Measurements from ENCODE around the gene TFF3. TPM values are rescaled to one million over a fixed set of nuclear protein-coding genes. Genes with fewer than 3 reads are reported as not detected.

The TFF3 gene
- total and polyA plus RNA-seq, 2 experiments from 2014 or later = 1.2 to 3.3 TPM

DNA sequence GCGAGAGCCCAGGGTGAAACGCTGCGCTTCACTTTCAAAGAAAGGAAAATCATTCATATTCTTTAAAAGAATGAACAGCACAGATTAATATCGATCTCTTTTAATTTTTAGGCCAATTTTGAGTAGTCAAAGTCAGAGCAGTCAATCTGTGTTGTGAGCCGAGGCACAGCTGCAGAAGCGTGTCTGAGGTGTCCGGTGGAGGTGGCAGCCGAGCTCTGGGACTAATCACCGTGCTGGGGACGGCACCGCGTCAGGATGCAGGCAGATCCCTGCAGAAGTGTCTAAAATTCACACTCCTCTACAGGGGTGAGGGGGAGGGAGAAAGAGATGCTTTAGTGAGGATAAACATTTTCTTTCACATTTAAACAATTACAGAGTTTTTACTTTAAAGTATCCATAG is 47.0 kb upstream of the TFF3 start:
- Mint-ChIP-seq H3K9me3 (peaks cover 18% of the 10 kb centered on the region), H3K27me3 (ENCODE audit: insufficient read depth, low read depth, poor library complexity) (peaks cover 7% of the 10 kb centered on the region), H3K4me1 (peaks cover 6% of the 10 kb centered on the region; the same call in 2 of the 3 replicates), H3K36me3 (ENCODE audit: low read depth) (peaks cover 6% of the 10 kb centered on the region), H3K27ac (no peak overlapping the region), H3K4me3 (no peak overlapping the region)
- no peaks in the 10 kb centered on the region for H3F3A ChIP-seq (replicated peaks; ENCODE audit: low read depth)
- no peaks in the 10 kb centered on the region for H3K27me3 ChIP-seq (ENCODE audit: insufficient read depth)
- H3K4me1 ChIP-seq (ENCODE audit: insufficient read depth) = no peaks in the 10 kb centered on the region
- no peak overlapping the region for H3K27ac ChIP-seq (ENCODE audit: low read depth)
- no peak overlapping the region for H3K4me2 ChIP-seq
- no peaks in the 10 kb centered on the region for H3K79me2 ChIP-seq (replicated peaks; ENCODE audit: insufficient read depth)
- no peaks in the 10 kb centered on the region for H3K9me2 ChIP-seq (ENCODE audit: insufficient read depth)
- no peaks in the 10 kb centered on the region for H3K36me3 ChIP-seq (ENCODE audit: insufficient read depth)
- TF ChIP-seq EZH2phosphoT487 (IDR thresholded peaks at IDR 0.05; ENCODE audit: unreplicated experiment) (no peak), JUNB (IDR thresholded peaks at IDR 0.05; ENCODE audit: unreplicated experiment) (no peak), ZNF114 (CRISPR knock-in tag; IDR thresholded peaks at IDR 0.05) (no peak)
- TF ChIP-seq, protein P1, sequence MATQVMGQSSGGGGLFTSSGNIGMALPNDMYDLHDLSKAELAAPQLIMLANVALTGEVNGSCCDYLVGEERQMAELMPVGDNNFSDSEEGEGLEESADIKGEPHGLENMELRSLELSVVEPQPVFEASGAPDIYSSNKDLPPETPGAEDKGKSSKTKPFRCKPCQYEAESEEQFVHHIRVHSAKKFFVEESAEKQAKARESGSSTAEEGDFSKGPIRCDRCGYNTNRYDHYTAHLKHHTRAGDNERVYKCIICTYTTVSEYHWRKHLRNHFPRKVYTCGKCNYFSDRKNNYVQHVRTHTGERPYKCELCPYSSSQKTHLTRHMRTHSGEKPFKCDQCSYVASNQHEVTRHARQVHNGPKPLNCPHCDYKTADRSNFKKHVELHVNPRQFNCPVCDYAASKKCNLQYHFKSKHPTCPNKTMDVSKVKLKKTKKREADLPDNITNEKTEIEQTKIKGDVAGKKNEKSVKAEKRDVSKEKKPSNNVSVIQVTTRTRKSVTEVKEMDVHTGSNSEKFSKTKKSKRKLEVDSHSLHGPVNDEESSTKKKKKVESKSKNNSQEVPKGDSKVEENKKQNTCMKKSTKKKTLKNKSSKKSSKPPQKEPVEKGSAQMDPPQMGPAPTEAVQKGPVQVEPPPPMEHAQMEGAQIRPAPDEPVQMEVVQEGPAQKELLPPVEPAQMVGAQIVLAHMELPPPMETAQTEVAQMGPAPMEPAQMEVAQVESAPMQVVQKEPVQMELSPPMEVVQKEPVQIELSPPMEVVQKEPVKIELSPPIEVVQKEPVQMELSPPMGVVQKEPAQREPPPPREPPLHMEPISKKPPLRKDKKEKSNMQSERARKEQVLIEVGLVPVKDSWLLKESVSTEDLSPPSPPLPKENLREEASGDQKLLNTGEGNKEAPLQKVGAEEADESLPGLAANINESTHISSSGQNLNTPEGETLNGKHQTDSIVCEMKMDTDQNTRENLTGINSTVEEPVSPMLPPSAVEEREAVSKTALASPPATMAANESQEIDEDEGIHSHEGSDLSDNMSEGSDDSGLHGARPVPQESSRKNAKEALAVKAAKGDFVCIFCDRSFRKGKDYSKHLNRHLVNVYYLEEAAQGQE (IDR thresholded peaks at IDR 0.05; ENCODE audit: unreplicated experiment) = no peak
- TF ChIP-seq, protein P2, sequence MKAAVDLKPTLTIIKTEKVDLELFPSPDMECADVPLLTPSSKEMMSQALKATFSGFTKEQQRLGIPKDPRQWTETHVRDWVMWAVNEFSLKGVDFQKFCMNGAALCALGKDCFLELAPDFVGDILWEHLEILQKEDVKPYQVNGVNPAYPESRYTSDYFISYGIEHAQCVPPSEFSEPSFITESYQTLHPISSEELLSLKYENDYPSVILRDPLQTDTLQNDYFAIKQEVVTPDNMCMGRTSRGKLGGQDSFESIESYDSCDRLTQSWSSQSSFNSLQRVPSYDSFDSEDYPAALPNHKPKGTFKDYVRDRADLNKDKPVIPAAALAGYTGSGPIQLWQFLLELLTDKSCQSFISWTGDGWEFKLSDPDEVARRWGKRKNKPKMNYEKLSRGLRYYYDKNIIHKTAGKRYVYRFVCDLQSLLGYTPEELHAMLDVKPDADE (IDR thresholded peaks at IDR 0.05) = no peak
- TF ChIP-seq, protein P3, sequence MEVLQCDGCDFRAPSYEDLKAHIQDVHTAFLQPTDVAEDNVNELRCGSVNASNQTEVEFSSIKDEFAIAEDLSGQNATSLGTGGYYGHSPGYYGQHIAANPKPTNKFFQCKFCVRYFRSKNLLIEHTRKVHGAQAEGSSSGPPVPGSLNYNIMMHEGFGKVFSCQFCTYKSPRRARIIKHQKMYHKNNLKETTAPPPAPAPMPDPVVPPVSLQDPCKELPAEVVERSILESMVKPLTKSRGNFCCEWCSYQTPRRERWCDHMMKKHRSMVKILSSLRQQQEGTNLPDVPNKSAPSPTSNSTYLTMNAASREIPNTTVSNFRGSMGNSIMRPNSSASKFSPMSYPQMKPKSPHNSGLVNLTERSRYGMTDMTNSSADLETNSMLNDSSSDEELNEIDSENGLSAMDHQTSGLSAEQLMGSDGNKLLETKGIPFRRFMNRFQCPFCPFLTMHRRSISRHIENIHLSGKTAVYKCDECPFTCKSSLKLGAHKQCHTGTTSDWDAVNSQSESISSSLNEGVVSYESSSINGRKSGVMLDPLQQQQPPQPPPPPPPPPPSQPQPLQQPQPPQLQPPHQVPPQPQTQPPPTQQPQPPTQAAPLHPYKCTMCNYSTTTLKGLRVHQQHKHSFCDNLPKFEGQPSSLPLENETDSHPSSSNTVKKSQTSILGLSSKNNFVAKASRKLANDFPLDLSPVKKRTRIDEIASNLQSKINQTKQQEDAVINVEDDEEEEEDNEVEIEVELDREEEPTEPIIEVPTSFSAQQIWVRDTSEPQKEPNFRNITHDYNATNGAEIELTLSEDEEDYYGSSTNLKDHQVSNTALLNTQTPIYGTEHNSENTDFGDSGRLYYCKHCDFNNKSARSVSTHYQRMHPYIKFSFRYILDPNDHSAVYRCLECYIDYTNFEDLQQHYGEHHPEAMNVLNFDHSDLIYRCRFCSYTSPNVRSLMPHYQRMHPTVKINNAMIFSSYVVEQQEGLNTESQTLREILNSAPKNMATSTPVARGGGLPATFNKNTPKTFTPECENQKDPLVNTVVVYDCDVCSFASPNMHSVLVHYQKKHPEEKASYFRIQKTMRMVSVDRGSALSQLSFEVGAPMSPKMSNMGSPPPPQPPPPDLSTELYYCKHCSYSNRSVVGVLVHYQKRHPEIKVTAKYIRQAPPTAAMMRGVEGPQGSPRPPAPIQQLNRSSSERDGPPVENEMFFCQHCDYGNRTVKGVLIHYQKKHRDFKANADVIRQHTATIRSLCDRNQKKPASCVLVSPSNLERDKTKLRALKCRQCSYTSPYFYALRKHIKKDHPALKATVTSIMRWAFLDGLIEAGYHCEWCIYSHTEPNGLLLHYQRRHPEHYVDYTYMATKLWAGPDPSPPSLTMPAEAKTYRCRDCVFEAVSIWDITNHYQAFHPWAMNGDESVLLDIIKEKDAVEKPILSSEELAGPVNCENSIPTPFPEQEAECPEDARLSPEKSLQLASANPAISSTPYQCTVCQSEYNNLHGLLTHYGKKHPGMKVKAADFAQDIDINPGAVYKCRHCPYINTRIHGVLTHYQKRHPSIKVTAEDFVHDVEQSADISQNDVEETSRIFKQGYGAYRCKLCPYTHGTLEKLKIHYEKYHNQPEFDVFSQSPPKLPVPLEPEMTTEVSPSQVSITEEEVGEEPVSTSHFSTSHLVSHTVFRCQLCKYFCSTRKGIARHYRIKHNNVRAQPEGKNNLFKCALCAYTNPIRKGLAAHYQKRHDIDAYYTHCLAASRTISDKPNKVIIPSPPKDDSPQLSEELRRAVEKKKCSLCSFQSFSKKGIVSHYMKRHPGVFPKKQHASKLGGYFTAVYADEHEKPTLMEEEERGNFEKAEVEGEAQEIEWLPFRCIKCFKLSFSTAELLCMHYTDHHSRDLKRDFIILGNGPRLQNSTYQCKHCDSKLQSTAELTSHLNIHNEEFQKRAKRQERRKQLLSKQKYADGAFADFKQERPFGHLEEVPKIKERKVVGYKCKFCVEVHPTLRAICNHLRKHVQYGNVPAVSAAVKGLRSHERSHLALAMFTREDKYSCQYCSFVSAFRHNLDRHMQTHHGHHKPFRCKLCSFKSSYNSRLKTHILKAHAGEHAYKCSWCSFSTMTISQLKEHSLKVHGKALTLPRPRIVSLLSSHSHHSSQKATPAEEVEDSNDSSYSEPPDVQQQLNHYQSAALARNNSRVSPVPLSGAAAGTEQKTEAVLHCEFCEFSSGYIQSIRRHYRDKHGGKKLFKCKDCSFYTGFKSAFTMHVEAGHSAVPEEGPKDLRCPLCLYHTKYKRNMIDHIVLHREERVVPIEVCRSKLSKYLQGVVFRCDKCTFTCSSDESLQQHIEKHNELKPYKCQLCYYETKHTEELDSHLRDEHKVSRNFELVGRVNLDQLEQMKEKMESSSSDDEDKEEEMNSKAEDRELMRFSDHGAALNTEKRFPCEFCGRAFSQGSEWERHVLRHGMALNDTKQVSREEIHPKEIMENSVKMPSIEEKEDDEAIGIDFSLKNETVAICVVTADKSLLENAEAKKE (CRISPR knock-in tag; IDR thresholded peaks at IDR 0.05) = no peak
- H3K4me3 ChIP-seq = no peak overlapping the region
- no peak overlapping the region for H2AFZ ChIP-seq
- ATAC-seq (no peak), DNase-seq (ENCODE audit: low spot score) (no peak)
- H4K20me1 ChIP-seq (replicated peaks; ENCODE audit: insufficient read depth) = no peaks in the 10 kb centered on the region

Data from GM23338 (cell line).